OCI-LY1 (cell line): ENCODE results near the gene RYR3.

ENCODE experiments used
- H2AFZ ChIP-seq: fragments of 200-600 bp; sonication (generic), shearing (Covaris generic); 2 replicates; pipeline ENCODE4 v1.6.0; 2014; ENCODE audit warnings: antibody characterized with exemption, mild to moderate bottlenecking, low read length
- H3F3A ChIP-seq: fragments of 200-600 bp; sonication (generic), shearing (Covaris generic); 2 replicates; pipeline ENCODE4 v1.6.0; 2014; ENCODE audit warnings: mild to moderate bottlenecking, antibody characterized with exemption, low read length, moderate library complexity; ENCODE audit not compliant: insufficient read depth
- H3K27ac ChIP-seq: fragments of 200-600 bp; sonication (generic); 2 replicates; pipeline ENCODE4 v1.5.1; 2014; ENCODE audit warnings: low read length, mixed run types, mild to moderate bottlenecking, low read depth; ENCODE audit not compliant: poor library complexity, severe bottlenecking
- H3K27me3 ChIP-seq: fragments of 200-600 bp; sonication (generic); 2 replicates; pipeline ENCODE4 v1.6.0; 2014; ENCODE audit warnings: antibody characterized with exemption, mild to moderate bottlenecking, low read length, moderate library complexity; ENCODE audit not compliant: insufficient read depth
- H3K36me3 ChIP-seq: fragments of 200-600 bp; sonication (generic); 2 replicates; pipeline ENCODE4 v1.6.1; 2014; ENCODE audit warnings: mild to moderate bottlenecking, antibody characterized with exemption, low read length, moderate library complexity, mixed read lengths; ENCODE audit not compliant: insufficient read depth
- H3K4me1 ChIP-seq: fragments of 200-600 bp; sonication (generic); 2 replicates; pipeline ENCODE4 v1.5.1; 2014; ENCODE audit warnings: mild to moderate bottlenecking, low read length, moderate library complexity; ENCODE audit not compliant: insufficient read depth, severe bottlenecking
- H3K4me2 ChIP-seq: fragments of 200-600 bp; sonication (generic), shearing (Covaris generic); 2 replicates; pipeline ENCODE4 v1.6.1; 2014; ENCODE audit warnings: low read length
- H3K4me3 ChIP-seq: fragments of 200-600 bp; sonication (generic); 2 replicates; pipeline ENCODE4 v1.5.1; 2014; ENCODE audit warnings: low read length, low read depth, mild to moderate bottlenecking, mixed read lengths; ENCODE audit not compliant: poor library complexity, severe bottlenecking
- H3K79me2 ChIP-seq: fragments of 200-600 bp; shearing (Covaris generic); 2 replicates; pipeline ENCODE4 v1.6.1; 2016; ENCODE audit warnings: mixed run types, low read length, mixed read lengths; ENCODE audit not compliant: insufficient read depth
- H3K9ac ChIP-seq: fragments of 200-600 bp; sonication (generic), shearing (Covaris generic); 2 replicates; pipeline ENCODE4 v1.6.1; 2014; ENCODE audit warnings: mild to moderate bottlenecking, low read length, mixed read lengths
- H3K9me2 ChIP-seq: fragments of 200-600 bp; sonication (generic), shearing (Covaris generic); 2 replicates; pipeline ENCODE4 v1.6.1; 2014; ENCODE audit warnings: low read depth, mild to moderate bottlenecking, low read length, mixed read lengths
- H3K9me3 ChIP-seq: fragments of 200-600 bp; shearing (Covaris generic); 2 replicates; pipeline ENCODE4 v1.6.1; 2014; ENCODE audit warnings: low read length, mixed read lengths
- H4K20me1 ChIP-seq: fragments of 200-600 bp; sonication (generic), shearing (Covaris generic); 2 replicates; pipeline ENCODE4 v1.6.0; 2016; ENCODE audit warnings: mild to moderate bottlenecking, low read length; ENCODE audit not compliant: insufficient read depth
- EZH2 ChIP-seq: fragments of 200-600 bp; sonication (generic), shearing (Covaris generic); IDR thresholded peaks from 2 replicates; pipeline ENCODE4 v1.8.0; 2017; ENCODE audit warnings: borderline replicate concordance, mixed run types, mild to moderate bottlenecking, antibody characterized with exemption, low read length, moderate library complexity, mixed read lengths
- TF ChIP-seq, protein P1 (sequence below): fragments of 200-600 bp; sonication (generic), shearing (Covaris generic); IDR thresholded peaks from 2 replicates; pipeline ENCODE4 v1.5.1; 2017; ENCODE audit warnings: mild to moderate bottlenecking, antibody characterized with exemption, low read length, moderate library complexity, mixed read lengths

Gene RYR3

DNA sequence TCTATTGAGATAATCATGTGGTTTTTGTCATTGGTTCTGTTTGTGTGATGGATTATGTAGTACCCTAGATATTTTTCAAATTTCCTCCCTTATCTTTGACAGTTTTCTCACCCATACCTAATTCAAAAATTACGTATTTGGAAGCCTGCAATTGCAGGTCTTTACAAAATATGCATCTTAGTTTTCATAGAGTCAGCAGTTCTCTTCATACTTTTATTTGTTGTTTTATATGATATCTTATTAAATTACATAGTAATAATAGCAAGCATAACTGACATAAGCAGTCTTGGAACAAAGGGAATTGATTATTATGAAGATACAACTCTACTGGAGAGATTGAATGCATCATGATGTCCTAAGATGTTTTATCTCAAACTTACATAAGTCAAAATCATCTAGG is 442.2 kb downstream of the RYR3 start:
- H3K4me2 ChIP-seq = no peak overlapping the region
- no peaks in the 10 kb centered on the region for H3K27me3 ChIP-seq
- H4K20me1 ChIP-seq = no peaks in the 10 kb centered on the region
- H3K9me3 ChIP-seq = no peaks in the 10 kb centered on the region
- no peaks in the 10 kb centered on the region for H3F3A ChIP-seq
- H3K27ac ChIP-seq = no peak overlapping the region
- H3K9me2 ChIP-seq = no peaks in the 10 kb centered on the region
- H3K9ac ChIP-seq = no peak overlapping the region
- H2AFZ ChIP-seq = no peak overlapping the region
- no peak overlapping the region for H3K4me3 ChIP-seq
- H3K36me3 ChIP-seq = no peaks in the 10 kb centered on the region
- no peaks in the 10 kb centered on the region for H3K4me1 ChIP-seq
- no peaks in the 10 kb centered on the region for H3K79me2 ChIP-seq
- TF ChIP-seq, protein P1, sequence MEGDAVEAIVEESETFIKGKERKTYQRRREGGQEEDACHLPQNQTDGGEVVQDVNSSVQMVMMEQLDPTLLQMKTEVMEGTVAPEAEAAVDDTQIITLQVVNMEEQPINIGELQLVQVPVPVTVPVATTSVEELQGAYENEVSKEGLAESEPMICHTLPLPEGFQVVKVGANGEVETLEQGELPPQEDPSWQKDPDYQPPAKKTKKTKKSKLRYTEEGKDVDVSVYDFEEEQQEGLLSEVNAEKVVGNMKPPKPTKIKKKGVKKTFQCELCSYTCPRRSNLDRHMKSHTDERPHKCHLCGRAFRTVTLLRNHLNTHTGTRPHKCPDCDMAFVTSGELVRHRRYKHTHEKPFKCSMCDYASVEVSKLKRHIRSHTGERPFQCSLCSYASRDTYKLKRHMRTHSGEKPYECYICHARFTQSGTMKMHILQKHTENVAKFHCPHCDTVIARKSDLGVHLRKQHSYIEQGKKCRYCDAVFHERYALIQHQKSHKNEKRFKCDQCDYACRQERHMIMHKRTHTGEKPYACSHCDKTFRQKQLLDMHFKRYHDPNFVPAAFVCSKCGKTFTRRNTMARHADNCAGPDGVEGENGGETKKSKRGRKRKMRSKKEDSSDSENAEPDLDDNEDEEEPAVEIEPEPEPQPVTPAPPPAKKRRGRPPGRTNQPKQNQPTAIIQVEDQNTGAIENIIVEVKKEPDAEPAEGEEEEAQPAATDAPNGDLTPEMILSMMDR = no peak
- TF ChIP-seq EZH2 = no peak

DNA sequence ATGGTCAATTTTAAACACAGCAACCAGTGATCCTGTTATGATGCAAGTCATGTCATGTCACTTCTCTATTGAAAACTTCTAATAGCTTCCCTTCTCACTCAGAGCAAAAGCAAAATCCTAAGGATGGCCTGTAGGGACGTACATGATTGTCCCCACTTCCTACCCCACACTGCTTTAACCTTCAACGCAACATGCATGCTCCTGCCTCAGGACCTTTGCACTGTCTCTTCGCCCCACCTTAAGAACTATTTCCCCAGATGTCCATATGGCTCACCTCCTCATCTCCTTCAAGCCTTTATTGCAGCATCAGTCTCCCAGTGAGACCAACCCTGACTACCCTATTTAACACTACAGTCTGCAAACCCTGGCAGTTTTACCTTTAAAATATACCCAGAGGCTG is 443.5 kb downstream of the RYR3 start:
- Histone ChIP-seq H3K4me2 (no peak overlapping the region), H3K27ac (no peak overlapping the region), H3K36me3 (no peaks in the 10 kb centered on the region), H3K27me3 (no peaks in the 10 kb centered on the region), H3K9me3 (no peaks in the 10 kb centered on the region), H3K4me1 (no peaks in the 10 kb centered on the region), H3K4me3 (no peak overlapping the region), H2AFZ (no peak overlapping the region), H3F3A (no peaks in the 10 kb centered on the region), H3K79me2 (no peaks in the 10 kb centered on the region), H3K9ac (no peak overlapping the region), H4K20me1 (no peaks in the 10 kb centered on the region), H3K9me2 (no peaks in the 10 kb centered on the region)
- TF ChIP-seq, protein P1 = no peak
- TF ChIP-seq EZH2 = no peak

GRCh38 chr15:33756961-33757360 is 446.2 kb downstream of the RYR3 start:
- Histone ChIP-seq H3F3A (no peaks in the 10 kb centered on the region), H3K27ac (no peak overlapping the region), H3K4me3 (no peak overlapping the region), H3K27me3 (no peaks in the 10 kb centered on the region), H3K79me2 (no peaks in the 10 kb centered on the region), H4K20me1 (no peaks in the 10 kb centered on the region), H3K9me3 (no peaks in the 10 kb centered on the region), H3K4me1 (no peaks in the 10 kb centered on the region), H3K4me2 (no peak overlapping the region), H3K36me3 (no peaks in the 10 kb centered on the region), H2AFZ (no peak overlapping the region), H3K9me2 (no peaks in the 10 kb centered on the region), H3K9ac (no peak overlapping the region)
- TF ChIP-seq, protein P1 = no peak
- no peak for TF ChIP-seq EZH2
